HG03460 (cell line): Measurements from ENCODE around the gene TEX19.

ENCODE experiments used
- ATAC-seq: cut with Tn5 transposase; IDR thresholded peaks from one replicate; pipeline ENCODE4 v1.9.1; 2021; ENCODE audit not compliant: unreplicated experiment

Gene TEX19

DNA sequence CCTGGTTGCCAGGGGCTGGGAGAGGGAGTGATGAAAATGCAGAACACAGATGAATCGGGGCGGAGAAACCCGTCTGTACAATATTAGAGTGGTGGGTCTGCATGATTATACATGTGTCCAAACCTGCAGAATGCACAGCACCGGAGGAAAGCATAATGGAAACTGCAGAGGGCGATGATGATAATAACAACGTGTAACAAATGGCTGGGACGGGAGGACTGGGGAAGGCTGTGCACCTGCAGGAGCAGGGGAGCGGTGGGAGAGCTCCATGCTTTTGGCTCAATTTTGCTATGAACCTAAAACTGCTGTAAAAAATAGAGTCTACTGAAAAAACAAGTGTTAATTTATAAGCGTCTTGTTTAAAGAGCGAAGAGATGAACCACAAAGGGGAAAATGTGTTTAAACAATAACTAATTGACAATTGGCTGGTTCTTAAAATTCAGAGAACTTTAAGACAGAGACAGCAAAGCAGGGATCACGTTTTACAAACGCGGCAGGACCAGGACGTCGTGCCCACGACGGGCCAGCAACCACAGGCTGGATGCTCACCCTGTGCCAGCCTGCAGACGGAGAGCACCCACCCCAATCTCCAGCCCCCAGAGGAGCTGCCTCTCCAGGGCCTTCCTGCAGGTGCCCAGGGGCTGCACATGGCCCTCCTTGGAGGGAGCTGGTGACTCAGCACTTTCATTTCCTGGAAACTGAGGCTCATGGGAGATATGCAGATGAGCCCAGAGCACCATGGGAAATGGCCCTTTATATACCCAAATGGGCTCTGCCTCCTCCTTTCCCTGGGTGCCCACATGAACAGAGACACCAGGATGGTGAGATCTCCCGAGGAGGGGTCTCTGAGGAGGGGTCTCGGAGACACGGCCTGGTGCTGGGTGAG is at the start of gene TEX19:
TEX19 (plus strand) TSS at position 783 of the 886 bp plus-strand sequence. CDS start 2,904 bp downstream, outside the sequence.
- no peak for ATAC-seq

GRCh38 chr17:82309656-82310570 is 49.1 kb upstream of the TEX19 start:
- no peak for ATAC-seq

GRCh38 chr17:82310877-82311276 is 48.2 kb upstream of the TEX19 start:
- no peak for ATAC-seq

GRCh38 chr17:82311971-82312370 is 47.1 kb upstream of the TEX19 start:
- ATAC-seq, result no peak

DNA sequence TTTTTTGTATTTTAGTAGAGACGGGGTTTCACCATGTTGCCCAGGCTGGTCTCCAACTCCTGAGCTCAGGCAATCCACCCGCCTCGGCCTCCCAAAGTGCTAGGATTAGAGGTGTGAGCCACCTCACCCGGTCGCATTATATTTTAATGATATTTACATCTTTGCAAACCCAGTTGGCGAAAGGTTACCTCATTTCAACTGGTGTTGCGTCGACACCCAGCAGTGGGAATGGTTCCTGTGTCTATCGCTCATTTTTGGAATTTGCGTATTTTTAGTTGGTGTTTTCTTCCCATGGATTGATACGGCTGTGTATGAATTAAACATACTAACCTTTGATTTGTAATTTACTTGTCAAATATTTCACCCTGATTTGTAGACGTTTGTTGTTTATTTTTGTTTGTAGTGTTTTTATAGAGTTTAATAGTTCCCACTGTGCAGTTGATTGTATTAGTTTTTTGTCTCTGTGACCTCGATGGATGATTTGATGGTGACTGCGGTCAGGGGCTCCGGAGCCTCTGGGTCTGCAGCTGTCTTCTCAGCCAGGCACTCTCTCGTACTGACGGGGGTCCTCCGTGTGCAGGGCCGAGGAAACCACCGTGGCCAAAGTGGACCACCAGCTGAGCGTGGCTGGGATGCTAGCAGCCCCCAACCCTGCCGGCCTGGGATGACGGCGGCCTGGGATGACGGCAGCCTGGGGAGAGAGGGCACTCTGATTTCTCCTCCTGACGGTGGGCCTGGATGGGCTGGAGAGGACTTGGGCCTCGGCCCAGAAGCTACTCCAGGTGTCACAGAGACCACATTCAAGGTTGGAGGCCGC is 45.6 kb upstream of the TEX19 start:
- no peak for ATAC-seq

DNA sequence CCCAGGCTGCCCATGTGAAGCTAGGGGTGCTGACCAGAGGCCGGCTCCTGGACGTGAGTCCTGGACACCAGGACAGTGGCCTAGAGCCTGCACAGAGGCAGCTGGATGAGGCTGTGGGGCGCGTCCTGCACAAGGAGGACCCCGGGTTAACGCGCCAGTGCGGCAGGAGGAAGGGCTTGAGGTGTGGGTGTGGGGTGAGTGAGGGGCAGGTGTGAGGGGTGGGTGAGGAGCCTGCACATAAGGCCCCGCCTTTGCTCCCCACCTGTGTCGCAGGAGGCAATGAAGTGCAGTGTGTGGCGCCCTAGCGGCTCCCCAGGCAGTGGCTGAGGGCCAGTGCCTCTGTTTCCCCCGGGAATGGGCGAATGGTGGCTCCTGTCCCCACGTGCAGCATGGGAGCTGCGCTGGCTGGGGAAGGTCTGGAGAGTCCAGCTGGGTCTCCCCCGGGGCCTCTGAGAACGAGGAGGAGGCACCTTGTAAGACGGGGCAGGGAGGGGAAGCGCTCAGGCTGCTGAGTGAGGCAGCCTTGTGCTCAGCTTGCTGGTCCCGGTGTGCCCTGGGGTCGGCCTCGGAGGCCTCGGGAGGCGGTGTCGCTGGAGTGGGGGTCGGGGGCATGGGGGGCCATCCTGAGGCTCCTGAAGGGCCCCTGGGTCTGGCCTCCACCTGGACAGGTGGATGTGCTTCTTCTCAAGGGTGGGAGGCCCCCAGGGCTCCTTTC is 44.9 kb upstream of the TEX19 start:
- ATAC-seq, result no peak

DNA sequence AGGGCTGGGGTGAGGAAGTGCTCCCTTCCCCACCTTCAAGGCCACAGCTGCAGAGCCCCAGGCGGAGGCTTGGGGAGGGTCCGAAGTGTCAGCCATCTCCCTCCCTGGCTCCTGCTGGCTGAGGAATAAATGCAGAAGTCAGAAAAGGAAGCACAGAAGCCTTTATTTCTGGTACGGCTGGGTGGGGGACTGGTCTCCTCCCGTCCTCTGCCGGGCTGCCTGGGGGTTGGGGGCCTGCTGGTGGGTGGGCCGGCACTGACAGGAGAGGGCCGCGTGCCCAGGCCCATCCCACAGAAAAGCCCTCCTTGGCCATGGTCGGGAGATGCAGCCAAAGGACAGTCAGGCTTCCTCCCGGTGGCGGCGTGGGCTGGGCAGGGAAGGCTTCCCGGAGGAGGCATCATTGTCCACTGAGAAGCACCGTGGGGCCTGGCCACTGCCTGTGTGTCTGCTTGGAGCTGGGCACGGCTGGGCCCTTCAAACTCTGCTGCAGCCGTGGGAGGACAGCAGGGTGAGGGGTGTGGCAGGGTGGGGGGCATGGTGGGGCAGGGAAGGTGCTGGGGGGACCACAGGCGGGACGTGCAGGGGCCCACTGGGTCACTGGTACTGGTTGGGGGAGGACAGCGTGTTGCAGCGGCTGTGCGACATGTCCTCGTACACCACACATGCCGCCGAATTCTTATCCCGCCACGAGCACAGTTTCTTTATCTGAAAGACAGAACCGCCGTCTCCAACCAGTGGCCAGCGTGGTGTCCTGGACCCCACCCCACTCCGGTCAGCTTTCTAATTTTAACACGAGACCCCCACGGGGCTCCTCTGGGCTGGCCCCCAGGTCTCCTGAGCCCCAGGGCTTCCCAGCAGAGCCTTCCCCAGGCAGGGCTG is 44.1 kb upstream of the TEX19 start:
- ATAC-seq, result no peak

DNA sequence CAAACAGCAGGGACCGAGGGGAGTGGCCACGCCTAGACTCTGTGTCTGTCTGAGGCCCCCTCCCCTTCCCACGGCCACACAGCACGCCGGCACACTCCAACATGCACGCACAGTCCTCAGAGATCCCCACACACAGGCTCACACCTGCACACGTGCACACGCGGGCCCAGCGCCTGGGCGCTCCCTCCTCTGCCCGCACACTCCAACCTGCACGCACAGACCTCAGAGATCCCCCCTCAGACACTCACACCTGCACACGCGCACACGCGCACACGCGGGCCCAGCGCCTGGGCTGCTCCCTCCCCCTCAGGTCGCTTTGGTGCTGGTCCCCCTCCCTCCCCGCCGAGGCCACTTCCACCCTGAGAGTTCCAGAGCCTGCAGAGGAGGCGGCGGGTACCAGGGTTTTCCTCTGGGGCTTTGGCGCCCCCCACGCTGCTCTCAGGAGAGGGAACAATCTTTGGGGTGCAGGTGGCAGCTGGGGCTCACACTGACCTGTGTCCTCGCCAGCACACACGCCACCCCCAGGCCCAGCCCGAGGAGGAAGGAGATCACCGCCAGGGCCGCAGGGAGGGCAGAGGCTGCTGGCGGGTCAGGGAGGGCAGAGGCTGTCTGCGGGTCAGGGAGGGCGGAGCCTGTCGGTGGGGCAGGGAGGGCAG is 43.2 kb upstream of the TEX19 start:
- no peak for ATAC-seq

DNA sequence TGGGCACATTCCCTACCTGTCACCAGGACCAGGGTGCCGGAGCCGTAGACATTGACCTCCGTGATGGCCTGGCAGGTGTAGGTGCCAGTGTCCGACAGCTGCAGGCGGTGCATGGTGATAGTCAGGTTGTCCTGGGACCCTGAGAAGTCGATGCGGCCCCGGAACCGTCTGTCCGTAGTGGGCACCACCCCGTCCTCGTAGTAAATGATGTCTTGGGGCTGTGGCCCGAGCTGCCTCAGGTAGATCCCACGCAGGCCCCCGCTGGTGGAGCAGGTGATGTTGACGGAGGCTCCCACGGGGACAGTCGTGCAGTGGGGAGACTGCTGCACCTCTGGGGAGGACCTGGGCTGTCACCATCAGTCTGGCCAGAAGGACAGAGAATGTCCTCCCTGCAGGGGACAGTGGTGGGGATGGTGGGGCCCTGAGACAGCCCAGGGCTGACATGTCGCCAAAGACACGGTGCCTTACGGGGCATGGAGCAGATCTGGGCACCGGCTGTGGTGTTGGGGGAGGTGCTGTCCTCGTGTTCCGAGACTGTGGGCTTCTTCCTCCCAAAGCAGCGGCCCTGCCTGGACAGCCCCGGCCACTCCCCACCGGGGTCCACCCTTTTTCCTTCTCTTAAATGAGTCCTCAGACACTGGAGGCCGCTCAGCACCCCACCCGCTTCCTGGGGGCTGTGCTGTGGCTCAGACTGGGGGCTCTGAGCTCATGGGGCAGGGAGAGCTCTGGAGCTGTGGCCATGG is 42.2 kb upstream of the TEX19 start:
- ATAC-seq, result no peak

DNA sequence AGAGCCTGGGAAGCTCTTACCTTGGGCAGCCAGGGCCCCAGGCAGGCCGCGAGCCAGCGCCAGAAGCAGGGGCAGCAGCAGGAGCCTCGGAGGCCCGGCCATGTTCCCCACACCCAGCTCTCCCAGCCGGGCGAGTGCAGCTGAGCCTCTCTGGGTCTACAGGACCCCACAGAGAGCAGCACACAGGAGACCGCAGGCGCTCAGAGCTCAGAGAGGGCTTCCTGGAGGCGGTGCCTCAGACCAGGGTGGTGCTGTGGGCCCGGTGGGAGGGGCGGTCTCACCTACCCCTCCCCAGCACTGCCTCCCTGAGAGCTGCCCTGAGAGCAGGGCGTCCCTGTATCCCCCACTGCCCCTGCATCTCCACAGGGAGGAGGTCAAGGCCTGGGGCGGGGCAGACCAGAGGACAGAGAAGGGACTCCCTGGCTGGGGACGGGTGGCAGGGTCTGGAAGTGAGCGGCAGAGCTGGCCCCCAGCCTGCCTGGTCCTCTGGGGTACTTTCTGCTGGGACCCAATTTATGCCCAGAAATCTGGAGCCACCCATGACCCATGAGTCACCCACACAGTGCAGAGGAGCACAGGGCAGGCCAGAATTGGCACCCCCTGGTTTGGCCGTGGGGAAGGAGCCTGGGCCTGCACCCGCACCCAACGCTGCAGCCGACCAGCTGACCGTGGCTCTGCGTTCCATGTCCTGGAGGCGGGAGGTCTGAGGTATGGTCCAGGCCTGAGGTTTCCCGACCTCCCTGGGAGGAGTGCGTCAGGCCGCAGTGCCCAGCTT is 41.5 kb upstream of the TEX19 start, which contains the start of gene CD7:
CD7 (minus strand) TSS at position 215 of the 775 bp plus-strand sequence; CDS start at position 102, 113 bp downstream.
- ATAC-seq, result no peak

GRCh38 chr17:82318169-82318498 is 40.9 kb upstream of the TEX19 start:
- ATAC-seq, result no peak

GRCh38 chr17:82318772-82319606 is 40.1 kb upstream of the TEX19 start:
- ATAC-seq, result no peak

- no peak for ATAC-seq
These were observed 39.4 kb upstream of the TEX19 start for GRCh38 chr17:82319619-82320062.

- ATAC-seq, result no peak
These were observed 38.8 kb upstream of the TEX19 start for GRCh38 chr17:82320140-82320840.

DNA sequence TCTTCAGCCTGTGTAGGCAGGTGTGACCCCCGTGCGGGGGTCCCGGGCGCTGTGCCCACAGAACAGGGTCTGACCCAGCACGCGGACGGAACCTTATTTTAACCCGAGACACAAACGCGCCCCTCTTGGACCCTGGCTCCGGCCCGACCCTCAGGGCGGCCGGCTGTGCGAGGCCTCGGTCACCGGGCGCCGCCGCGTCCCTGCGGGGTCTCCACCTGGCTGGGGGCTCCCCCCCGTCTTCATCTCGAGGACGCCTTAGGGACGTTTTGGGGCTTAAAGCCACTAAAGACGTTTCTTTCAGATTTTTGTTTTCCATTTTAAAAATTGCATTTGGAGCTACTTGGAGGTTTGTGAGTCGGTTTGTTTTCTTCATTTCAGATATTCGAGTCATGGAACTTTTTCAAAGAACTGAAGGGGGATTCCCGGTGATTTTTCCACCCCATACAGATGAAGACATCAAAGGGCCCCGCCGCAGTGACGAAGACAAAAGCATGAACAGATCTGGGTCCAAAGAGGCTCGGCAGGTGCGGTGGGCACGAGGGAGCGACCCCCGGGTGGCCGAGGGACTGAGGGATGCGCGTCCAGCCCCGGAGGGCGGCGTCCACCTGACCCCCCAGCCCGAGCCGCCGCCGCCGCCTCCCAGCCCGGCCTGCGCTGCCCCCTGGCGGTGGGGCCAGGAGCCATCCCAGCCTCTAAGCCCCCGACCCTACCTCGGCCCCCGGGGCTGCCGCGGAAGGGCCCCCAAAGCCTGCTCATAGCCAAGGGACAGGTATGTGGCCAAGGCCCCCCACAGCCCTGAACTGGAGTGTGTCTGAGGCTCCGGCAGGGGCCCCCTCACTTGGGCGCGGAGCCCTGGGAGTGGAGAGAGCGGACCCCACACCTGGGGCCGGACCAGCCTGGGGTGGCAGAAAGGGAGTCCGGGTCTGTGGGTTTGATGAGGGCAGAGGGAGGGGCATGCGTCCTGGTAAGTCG is 37.8 kb upstream of the TEX19 start:
- no peak for ATAC-seq
